AG10803 (cell line): ENCODE data around the gene TIGD4.
A peak's percentile ranks its signal among the peaks of the same experiment; 100 is the strongest.

Experiments used
- DNase-seq: peaks from one replicate; pipeline ENCODE4 v3.0.0; 2010; ENCODE audit warnings: low read depth
- H3K4me3 ChIP-seq: 2 replicates; pipeline ENCODE4 v1.5.1; 2011; ENCODE audit warnings: mild to moderate bottlenecking, low read length, control low read depth
- TF ChIP-seq, protein P1 (sequence below): conservative IDR thresholded peaks from 2 replicates; pipeline ENCODE4 v1.5.1; 2011; ENCODE audit warnings: mild to moderate bottlenecking, low read length, control low read depth, inconsistent platforms

TIGD4 gene

GRCh38 chr4:152724494-152724893 is 55.0 kb downstream of the TIGD4 start:
- no peak overlapping the region for H3K4me3 ChIP-seq
- no peak for DNase-seq
- TF ChIP-seq, protein P1, sequence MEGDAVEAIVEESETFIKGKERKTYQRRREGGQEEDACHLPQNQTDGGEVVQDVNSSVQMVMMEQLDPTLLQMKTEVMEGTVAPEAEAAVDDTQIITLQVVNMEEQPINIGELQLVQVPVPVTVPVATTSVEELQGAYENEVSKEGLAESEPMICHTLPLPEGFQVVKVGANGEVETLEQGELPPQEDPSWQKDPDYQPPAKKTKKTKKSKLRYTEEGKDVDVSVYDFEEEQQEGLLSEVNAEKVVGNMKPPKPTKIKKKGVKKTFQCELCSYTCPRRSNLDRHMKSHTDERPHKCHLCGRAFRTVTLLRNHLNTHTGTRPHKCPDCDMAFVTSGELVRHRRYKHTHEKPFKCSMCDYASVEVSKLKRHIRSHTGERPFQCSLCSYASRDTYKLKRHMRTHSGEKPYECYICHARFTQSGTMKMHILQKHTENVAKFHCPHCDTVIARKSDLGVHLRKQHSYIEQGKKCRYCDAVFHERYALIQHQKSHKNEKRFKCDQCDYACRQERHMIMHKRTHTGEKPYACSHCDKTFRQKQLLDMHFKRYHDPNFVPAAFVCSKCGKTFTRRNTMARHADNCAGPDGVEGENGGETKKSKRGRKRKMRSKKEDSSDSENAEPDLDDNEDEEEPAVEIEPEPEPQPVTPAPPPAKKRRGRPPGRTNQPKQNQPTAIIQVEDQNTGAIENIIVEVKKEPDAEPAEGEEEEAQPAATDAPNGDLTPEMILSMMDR: no peak

DNA sequence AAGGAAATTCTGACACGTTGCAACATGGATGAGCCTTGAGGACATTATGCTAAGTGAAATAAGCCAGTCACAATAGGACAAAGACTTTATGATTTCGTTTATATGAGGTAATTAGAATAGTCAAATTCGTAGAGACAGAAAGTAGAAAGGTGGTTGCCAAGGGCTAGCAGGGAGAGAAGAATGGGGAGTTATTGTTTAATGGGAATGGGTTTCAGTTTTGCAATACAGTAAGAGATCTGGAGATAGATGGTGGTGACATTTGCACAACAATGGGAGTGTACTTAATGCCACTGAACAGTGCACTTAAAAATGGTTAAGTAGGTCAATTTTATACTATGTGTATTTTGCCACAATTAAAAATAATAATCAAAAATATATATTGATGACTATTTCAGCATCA is 56.3 kb downstream of the TIGD4 start:
- DNase-seq: no peak
- TF ChIP-seq, protein P1: no peak
- no peak overlapping the region for H3K4me3 ChIP-seq

- peak overlapping the region; percentile 10; the same call in 1 of the 2 replicates for H3K4me3 ChIP-seq
- TF ChIP-seq, protein P1: no peak
- no peak for DNase-seq
Measured at GRCh38 chr4:152719801-152720556, 59.6 kb downstream of the TIGD4 start.
